ENCODE data around the gene SLC25A48. TPM values are rescaled to one million over a fixed set of nuclear protein-coding genes. Genes with fewer than 3 reads are reported as not detected.

Gene SLC25A48
- total and polyA plus RNA-seq, 2 donors (not counting 1 experiment from before 2014, with no cell fraction given), result not detected

GRCh38 chr5:135867599-135867998, 33.1 kb downstream of the SLC25A48 start:
- Histone ChIP-seq H3K9me3 (ENCODE audit: control insufficient read depth, insufficient read depth, low read depth, low read length) (no peaks in the 10 kb centered on the region), H3K36me3 (ENCODE audit: control insufficient read depth, insufficient read depth, low read length) (no peaks in the 10 kb centered on the region), H4K20me1 (ENCODE audit: control insufficient read depth, extremely low read depth, insufficient read depth, low read length) (no peaks in the 10 kb centered on the region), H3K27me3 (ENCODE audit: control insufficient read depth, insufficient read depth, low read length) (no peaks in the 10 kb centered on the region), H3K4me2 (ENCODE audit: extremely low read depth, insufficient read depth, low read length) (no peak overlapping the region), H3K9ac (ENCODE audit: insufficient read depth, low read length) (no peak overlapping the region), H3K27ac (ENCODE audit: insufficient read depth, low read length) (no peak overlapping the region), H3K4me1 (ENCODE audit: control insufficient read depth, extremely low read depth, insufficient read depth, low read length) (no peaks in the 10 kb centered on the region), H2AFZ (ENCODE audit: low read length) (no peak overlapping the region), H3K79me2 (ENCODE audit: control insufficient read depth, insufficient read depth, low read length) (no peaks in the 10 kb centered on the region), H3K4me3 (replicated peaks in 1 of 4; ENCODE audit: control extremely low read depth in 1 of 4, insufficient read depth in 1 of 4, low read depth in 3 of 4, low read length in 4 of 4) (no peak overlapping the region)
- DNase-seq (ENCODE audit: low read depth in 2 of 2), result no peak
- TF ChIP-seq EZH2 (IDR thresholded peaks at IDR 0.05; ENCODE audit: low read length, missing control alignments), result no peak
- no peak for TF ChIP-seq CTCF (conservative IDR thresholded peaks at IDR 0.05 in 1 of 2, IDR thresholded peaks at IDR 0.05 in 1 of 2; ENCODE audit: low read depth in 1 of 2, low read length in 2 of 2)

- H3K4me2 ChIP-seq (ENCODE audit: extremely low read depth, insufficient read depth, low read length), result no peak overlapping the region
- no peaks in the 10 kb centered on the region for H4K20me1 ChIP-seq (ENCODE audit: control insufficient read depth, extremely low read depth, insufficient read depth, low read length)
- no peaks in the 10 kb centered on the region for H3K36me3 ChIP-seq (ENCODE audit: control insufficient read depth, insufficient read depth, low read length)
- no peaks in the 10 kb centered on the region for H3K79me2 ChIP-seq (ENCODE audit: control insufficient read depth, insufficient read depth, low read length)
- H3K4me1 ChIP-seq (ENCODE audit: control insufficient read depth, extremely low read depth, insufficient read depth, low read length), result no peaks in the 10 kb centered on the region
- DNase-seq (ENCODE audit: low read depth in 2 of 2), result no peak
- H3K27ac ChIP-seq (ENCODE audit: insufficient read depth, low read length), result no peak overlapping the region
- TF ChIP-seq CTCF (conservative IDR thresholded peaks at IDR 0.05 in 1 of 2, IDR thresholded peaks at IDR 0.05 in 1 of 2; ENCODE audit: low read depth in 1 of 2, low read length in 2 of 2), result no peak
- no peak overlapping the region for H2AFZ ChIP-seq (ENCODE audit: low read length)
- no peak overlapping the region for H3K4me3 ChIP-seq (replicated peaks in 1 of 4; ENCODE audit: control extremely low read depth in 1 of 4, insufficient read depth in 1 of 4, low read depth in 3 of 4, low read length in 4 of 4)
- H3K9ac ChIP-seq (ENCODE audit: insufficient read depth, low read length), result no peak overlapping the region
- no peaks in the 10 kb centered on the region for H3K9me3 ChIP-seq (ENCODE audit: control insufficient read depth, insufficient read depth, low read depth, low read length)
- H3K27me3 ChIP-seq (ENCODE audit: control insufficient read depth, insufficient read depth, low read length), result no peaks in the 10 kb centered on the region
Measured at GRCh38 chr5:135868681-135869080, 34.2 kb downstream of the SLC25A48 start.

- Histone ChIP-seq H3K4me1 (ENCODE audit: control insufficient read depth, extremely low read depth, insufficient read depth, low read length) (no peaks in the 10 kb centered on the region), H2AFZ (ENCODE audit: low read length) (no peak overlapping the region), H3K27ac (ENCODE audit: insufficient read depth, low read length) (no peak overlapping the region), H3K9me3 (ENCODE audit: control insufficient read depth, insufficient read depth, low read depth, low read length) (no peaks in the 10 kb centered on the region), H3K4me2 (ENCODE audit: extremely low read depth, insufficient read depth, low read length) (no peak overlapping the region), H4K20me1 (ENCODE audit: control insufficient read depth, extremely low read depth, insufficient read depth, low read length) (no peaks in the 10 kb centered on the region), H3K4me3 (replicated peaks in 1 of 4; ENCODE audit: control extremely low read depth in 1 of 4, insufficient read depth in 1 of 4, low read depth in 3 of 4, low read length in 4 of 4) (no peak overlapping the region), H3K79me2 (ENCODE audit: control insufficient read depth, insufficient read depth, low read length) (no peaks in the 10 kb centered on the region), H3K36me3 (ENCODE audit: control insufficient read depth, insufficient read depth, low read length) (no peaks in the 10 kb centered on the region), H3K9ac (ENCODE audit: insufficient read depth, low read length) (no peak overlapping the region), H3K27me3 (ENCODE audit: control insufficient read depth, insufficient read depth, low read length) (no peaks in the 10 kb centered on the region)
- TF ChIP-seq CTCF (conservative IDR thresholded peaks at IDR 0.05 in 1 of 2, IDR thresholded peaks at IDR 0.05 in 1 of 2; ENCODE audit: low read depth in 1 of 2, low read length in 2 of 2) (no peak), EZH2 (IDR thresholded peaks at IDR 0.05; ENCODE audit: low read length, missing control alignments) (no peak)
- no peak for DNase-seq (ENCODE audit: low read depth in 2 of 2)
Measured at GRCh38 chr5:135869276-135869675, 34.8 kb downstream of the SLC25A48 start.

Measured in fibroblast of lung (primary cell).